Body of pancreas (tissue), 4 donors: Measurements from ENCODE around the gene CRB1.

Experiments used
- POLR2A ChIP-seq, 3 donors: fragments of 450-650 bp; IDR thresholded peaks; one replicate each; pipeline ENCODE4 v1.6.1; 2016; ENCODE audit warnings: antibody characterized with exemption in 3 of 3, mild to moderate bottlenecking in 2 of 3
- TF ChIP-seq, protein P1 (sequence below), 7 experiments: fragments of 450-650 bp in 4 of 7; fragments of 200-600 bp in 3 of 7; sonication (generic) in 3 of 7; IDR thresholded peaks; one replicate each; pipeline ENCODE4 v1.5.1; 2016 to 2019; ENCODE audit warnings: antibody characterized with exemption in 7 of 7

- TF ChIP-seq, protein P1, sequence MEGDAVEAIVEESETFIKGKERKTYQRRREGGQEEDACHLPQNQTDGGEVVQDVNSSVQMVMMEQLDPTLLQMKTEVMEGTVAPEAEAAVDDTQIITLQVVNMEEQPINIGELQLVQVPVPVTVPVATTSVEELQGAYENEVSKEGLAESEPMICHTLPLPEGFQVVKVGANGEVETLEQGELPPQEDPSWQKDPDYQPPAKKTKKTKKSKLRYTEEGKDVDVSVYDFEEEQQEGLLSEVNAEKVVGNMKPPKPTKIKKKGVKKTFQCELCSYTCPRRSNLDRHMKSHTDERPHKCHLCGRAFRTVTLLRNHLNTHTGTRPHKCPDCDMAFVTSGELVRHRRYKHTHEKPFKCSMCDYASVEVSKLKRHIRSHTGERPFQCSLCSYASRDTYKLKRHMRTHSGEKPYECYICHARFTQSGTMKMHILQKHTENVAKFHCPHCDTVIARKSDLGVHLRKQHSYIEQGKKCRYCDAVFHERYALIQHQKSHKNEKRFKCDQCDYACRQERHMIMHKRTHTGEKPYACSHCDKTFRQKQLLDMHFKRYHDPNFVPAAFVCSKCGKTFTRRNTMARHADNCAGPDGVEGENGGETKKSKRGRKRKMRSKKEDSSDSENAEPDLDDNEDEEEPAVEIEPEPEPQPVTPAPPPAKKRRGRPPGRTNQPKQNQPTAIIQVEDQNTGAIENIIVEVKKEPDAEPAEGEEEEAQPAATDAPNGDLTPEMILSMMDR (IDR thresholded peaks at IDR 0.05): no peak
- no peak for TF ChIP-seq POLR2A (IDR thresholded peaks at IDR 0.05)
These were observed 195.1 kb downstream of the CRB1 start for GRCh38 chr1:197463142-197463541.
